Measurements from ENCODE around the gene TNXB. TPM values are rescaled to one million over a fixed set of nuclear protein-coding genes. Genes with fewer than 3 reads are reported as not detected.
"Not testable (repeated sequence)": the region's sequence is repeated elsewhere in the genome, so short reads cannot be mapped to it uniquely, and the experiment has no call there.

Gene TNXB
- polyA plus RNA-seq, 3 donors = 4.3 to 5.6 (median 4.3) TPM

DNA sequence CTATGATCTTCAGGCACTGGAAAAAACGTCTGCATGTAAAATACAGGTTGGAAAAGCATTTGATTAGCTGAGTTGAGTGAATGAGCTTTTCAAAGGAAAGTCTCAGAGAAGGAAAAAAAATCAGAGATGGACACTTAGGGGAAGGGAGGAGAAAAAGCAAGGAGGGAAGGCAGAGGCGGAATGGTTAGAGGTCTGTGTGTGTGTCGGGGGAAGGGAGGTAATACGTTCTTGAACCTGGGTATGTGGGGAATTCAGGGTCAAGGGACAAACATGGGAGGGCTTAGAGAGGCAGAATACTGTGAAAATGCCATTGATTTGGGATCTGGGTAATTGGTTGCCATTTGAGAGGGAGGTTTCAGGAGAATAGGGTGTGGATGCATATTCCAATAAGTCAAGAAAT is 37.5 kb upstream of the TNXB start:
- DNase-seq = no peak

GRCh38 chr6:32146287-32146686 is 37.1 kb upstream of the TNXB start:
- DNase-seq = no peak

DNA sequence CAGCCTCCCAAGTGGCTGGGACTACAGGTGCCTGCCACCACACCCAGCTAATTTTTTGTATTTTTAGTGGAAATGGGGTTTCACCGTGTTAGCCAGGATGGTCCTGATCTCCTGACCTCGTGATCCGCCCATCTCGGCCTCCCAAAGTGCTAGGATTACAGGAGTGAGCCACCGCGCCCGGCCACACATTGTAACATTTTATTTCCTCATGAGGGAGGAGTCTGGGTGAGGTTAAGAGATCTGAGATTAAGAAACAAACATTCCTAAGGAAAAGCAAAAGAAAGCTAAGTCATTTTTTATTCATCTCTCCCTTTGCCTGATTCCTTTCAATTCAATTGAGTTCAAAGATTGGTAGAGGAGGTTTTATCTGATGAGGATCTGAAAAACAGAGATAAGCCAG is 35.1 kb upstream of the TNXB start:
- DNase-seq = not testable (repeated sequence)

GRCh38 chr6:32140420-32141046 is 31.4 kb upstream of the TNXB start:
- DNase-seq = no peak

DNA sequence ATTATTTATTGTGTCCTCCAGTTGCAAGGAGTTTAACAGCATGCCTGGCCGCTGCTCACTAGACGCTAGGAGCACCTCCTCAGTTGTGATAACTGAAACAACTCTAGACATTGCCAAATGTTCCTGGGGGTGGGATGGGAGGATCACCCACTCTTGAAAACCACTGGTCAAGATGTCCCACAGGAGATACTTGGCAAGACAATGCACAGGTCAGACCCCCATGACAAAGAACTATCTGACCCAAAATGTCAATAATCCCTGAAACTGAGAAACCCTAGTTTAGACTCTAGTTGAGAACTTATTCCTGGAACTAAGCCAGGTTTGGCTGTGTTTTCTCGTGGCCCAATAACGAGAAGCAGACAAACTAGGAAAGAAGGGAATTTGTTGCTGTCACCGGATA is 30.5 kb upstream of the TNXB start:
- no peak for DNase-seq

- DNase-seq = no peak
Measured at GRCh38 chr6:32137454-32137853, 28.3 kb upstream of the TNXB start.

- DNase-seq = no peak
Measured at GRCh38 chr6:32133786-32134185, 24.6 kb upstream of the TNXB start.

- no peak for DNase-seq
Measured at GRCh38 chr6:32132110-32132509, 23.0 kb upstream of the TNXB start.

- no peak for DNase-seq
Measured at GRCh38 chr6:32131439-32131948, 22.4 kb upstream of the TNXB start.

- DNase-seq = no peak
Measured at GRCh38 chr6:32129297-32130088, 20.4 kb upstream of the TNXB start.

DNA sequence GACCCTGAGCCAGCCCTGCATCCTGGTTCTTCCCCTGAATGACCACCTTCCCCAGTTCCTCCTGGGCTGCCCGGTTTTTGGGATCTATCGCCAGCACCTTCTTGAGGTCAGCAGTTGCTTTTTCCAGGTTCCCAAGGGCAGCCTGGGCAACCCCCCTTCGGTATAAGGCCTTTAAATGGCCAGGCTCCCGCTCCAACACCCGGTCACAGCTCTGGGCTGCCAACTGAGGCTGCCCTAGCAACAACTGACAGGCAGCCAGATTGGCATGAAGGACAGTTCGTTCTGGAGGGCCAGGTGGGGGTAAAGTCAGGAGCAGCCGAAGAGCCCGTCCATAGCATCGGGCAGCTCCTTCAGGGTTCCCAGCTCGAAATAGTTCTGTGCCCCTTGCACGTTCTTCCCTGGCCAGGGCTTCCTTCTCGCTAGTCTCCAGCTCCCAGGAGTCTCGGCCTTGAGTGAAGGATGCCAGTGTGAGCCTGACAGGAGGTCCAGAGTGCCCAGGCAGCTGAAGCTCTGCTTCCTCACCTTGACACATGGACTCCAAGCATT is 19.7 kb upstream of the TNXB start:
- no peak for DNase-seq

GRCh38 chr6:32127717-32128592 is 18.8 kb upstream of the TNXB start, which contains the start of gene ATF6B:
Gene ATF6B, minus strand, starts transcription at chr6:32128246. Its CDS starts 39 bp downstream, at chr6:32128207.
- DNase-seq = peak; percentile 100

- no peak for DNase-seq
Measured at GRCh38 chr6:32127409-32127716, 18.2 kb upstream of the TNXB start.

- DNase-seq = no peak
Measured at GRCh38 chr6:32126880-32127279, 17.7 kb upstream of the TNXB start.

DNA sequence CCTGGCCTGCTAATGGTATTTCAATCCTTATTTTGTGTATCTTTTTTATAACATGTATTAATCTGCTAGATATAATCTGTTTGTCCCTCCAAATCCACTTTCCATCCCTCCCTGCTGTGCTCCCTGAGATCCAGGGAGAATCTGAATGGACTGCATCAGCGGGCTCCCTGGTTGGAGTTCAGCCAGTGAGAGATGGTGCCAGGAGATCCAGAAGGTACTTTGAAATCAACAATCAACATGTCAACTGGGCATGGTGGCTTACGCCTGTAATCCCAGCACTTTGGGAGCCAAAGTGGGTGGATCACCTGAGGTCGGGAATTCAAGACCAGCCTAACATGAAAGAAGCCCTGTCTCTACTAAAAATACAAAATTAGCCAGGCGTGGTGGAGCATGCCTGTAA is 14.5 kb upstream of the TNXB start:
- DNase-seq = no peak

GRCh38 chr6:32120573-32121059 is 11.5 kb upstream of the TNXB start:
- DNase-seq = no peak

DNA sequence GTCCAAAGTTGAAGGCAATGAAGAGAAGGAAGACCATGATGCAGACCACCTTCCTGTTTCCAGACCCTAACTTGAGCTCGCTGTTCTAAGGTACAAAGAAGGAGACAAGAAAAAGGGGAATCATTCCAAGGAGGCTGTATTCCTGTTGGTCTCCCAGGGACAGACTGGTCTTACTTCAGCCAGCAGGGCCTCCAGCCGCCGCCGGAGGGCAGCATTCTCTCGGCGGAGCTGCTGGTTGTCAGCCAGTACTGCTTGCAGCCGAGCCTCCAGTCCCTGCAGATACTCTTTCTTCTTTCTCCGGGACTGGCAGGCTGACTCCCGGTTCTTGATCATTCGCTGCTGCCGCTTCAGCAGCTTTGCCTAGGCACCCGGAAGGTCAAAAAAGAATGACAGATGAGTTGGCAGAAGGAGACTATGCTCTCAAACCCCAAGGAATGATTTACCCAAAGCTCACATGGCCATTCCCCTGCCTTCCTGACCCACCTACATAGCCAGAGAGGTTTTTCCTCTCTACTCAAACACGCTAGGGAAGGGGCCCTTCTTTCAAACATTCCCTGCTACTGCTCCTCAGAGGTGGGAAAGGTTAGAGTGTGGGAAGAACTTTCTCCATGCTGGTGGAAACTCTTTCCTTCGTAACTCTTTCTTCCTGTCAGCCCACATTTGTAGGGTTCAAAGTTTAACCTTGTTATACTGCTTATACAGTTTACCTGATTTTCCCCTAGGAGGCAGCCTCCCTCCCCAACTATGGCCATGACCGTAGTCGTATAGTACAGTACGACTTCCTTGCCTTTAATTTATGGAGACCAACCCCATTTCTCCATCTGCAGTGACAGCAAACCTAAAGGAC is 9.9 kb upstream of the TNXB start:
- DNase-seq = peak; percentile 78

DNA sequence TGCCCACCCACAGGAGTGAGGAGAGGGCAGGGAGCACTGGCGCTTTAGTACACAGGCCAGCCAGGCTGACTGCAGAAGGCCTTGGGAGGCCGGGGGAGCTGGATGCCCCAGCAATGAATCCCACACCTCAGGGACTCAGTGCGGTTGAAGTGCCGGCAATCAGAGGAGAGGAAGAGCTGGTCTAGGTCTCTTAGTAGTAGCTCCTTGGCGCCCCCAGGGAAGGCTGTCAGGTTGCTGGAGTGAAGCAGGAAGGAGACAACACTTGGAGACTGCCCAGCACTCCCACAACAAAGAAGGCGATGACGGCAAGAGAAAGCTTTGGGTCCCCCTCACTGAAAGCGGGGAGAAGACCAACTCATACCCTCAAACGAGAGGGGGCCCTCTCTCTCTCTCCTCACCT is 8.3 kb upstream of the TNXB start:
- DNase-seq = no peak

GRCh38 chr6:32116674-32117073 is 7.5 kb upstream of the TNXB start:
- no peak for DNase-seq

DNA sequence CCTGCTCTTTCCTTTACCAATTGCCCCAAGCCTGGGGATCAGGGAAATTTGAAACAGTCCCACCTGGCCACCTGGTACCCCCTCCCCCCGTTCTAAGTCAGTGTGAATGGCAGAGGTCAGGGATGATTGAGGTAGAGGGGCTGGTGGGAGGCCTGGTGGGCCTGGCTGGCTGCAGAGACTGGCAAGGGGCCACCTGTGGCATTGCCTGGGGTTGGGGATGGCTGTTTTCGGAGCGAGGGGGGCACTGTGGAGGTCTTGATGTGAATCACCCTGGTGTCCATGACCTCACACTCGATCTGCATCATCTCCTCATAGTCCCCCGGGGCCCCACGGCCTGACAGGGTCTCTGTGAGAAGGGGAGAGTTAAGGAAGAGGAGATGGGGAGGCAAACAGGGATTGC is 6.5 kb upstream of the TNXB start:
- no peak for DNase-seq

GRCh38 chr6:32114796-32115195 is 5.7 kb upstream of the TNXB start:
- DNase-seq = no peak
